Fibroblast of lung (primary cell): ENCODE results near the gene DNAH17.

Source experiments
- CTCF ChIP-seq, 2 donors: IDR thresholded peaks in 1 of 2; conservative IDR thresholded peaks in 1 of 2; 1 replicate in 1 of 2; 2 replicates in 1 of 2; pipeline ENCODE4 v1.5.1; 2011 to 2012; ENCODE audit warnings: low read length in 2 of 2, control low read depth in 1 of 2, inconsistent platforms in 1 of 2, low read depth in 1 of 2, mild to moderate bottlenecking in 1 of 2
- EZH2 ChIP-seq: IDR thresholded peaks from 2 replicates; pipeline ENCODE4 v1.5.1; 2012; ENCODE audit warnings: low read length, control low read depth, mild to moderate bottlenecking; ENCODE audit errors: missing control alignments

- TF ChIP-seq CTCF (conservative IDR thresholded peaks at IDR 0.05 in 1 of 2, IDR thresholded peaks at IDR 0.05 in 1 of 2; ENCODE audit: low read depth in 1 of 2, low read length in 2 of 2) (no peak), EZH2 (no peak)
Observed at GRCh38 chr17:78490673-78491072, 86.5 kb downstream of the DNAH17 start.
